NCI-H2227 treated with DMSO at 0.1 percent for 48 hours (cell line): Measurements from ENCODE around the gene KRTAP10-3.
"Not testable (repeated sequence)": the region's sequence is repeated elsewhere in the genome, so short reads cannot be mapped to it uniquely, and the experiment has no call there.

ENCODE experiments used
- DNase-seq: peaks from one replicate; lab custom pipeline; 2025; lab: John Stamatoyannopoulos, UW

KRTAP10-3 gene

GRCh38 chr21:44571296-44571695 is 12.7 kb upstream of the KRTAP10-3 start:
- no peak for DNase-seq

GRCh38 chr21:44569861-44570517 is 11.4 kb upstream of the KRTAP10-3 start:
- no peak for DNase-seq

- DNase-seq: no peak
These were observed 10.3 kb upstream of the KRTAP10-3 start for GRCh38 chr21:44568667-44569556.

- no peak for DNase-seq
These were observed 9.7 kb upstream of the KRTAP10-3 start for GRCh38 chr21:44568261-44568660.

- no peak for DNase-seq
These were observed 9.0 kb upstream of the KRTAP10-3 start for GRCh38 chr21:44567481-44568171.

GRCh38 chr21:44566403-44566802 is 7.8 kb upstream of the KRTAP10-3 start:
- no peak for DNase-seq

- no peak for DNase-seq
These were observed 6.4 kb upstream of the KRTAP10-3 start for GRCh38 chr21:44564886-44565598.

- DNase-seq: no peak
These were observed 5.5 kb upstream of the KRTAP10-3 start for GRCh38 chr21:44564099-44564498.

GRCh38 chr21:44558329-44558675 is 293 bp downstream of the KRTAP10-3 start:
- not testable (repeated sequence) for DNase-seq

- DNase-seq: no peak
These were observed 885 bp downstream of the KRTAP10-3 start for GRCh38 chr21:44557491-44558328.

GRCh38 chr21:44556879-44557278 is 1.7 kb downstream of the KRTAP10-3 start:
- DNase-seq: no peak

GRCh38 chr21:44555200-44555875 is 3.3 kb downstream of the KRTAP10-3 start:
- no peak for DNase-seq

GRCh38 chr21:44552681-44553080 is 5.9 kb downstream of the KRTAP10-3 start:
- no peak for DNase-seq

GRCh38 chr21:44552136-44552535 is 6.5 kb downstream of the KRTAP10-3 start:
- DNase-seq: no peak

- DNase-seq: peak; percentile 47
These were observed 7.1 kb downstream of the KRTAP10-3 start, which contains the start of gene KRTAP10-2 for GRCh38 chr21:44551340-44551961. TSS of gene KRTAP10-2 (minus strand) at chr21:44551505. CDS start at chr21:44551458, 47 bp downstream.

- DNase-seq: no peak
These were observed 7.8 kb downstream of the KRTAP10-3 start for GRCh38 chr21:44550807-44551206.

- DNase-seq: not testable (repeated sequence)
These were observed 8.3 kb downstream of the KRTAP10-3 start for GRCh38 chr21:44550285-44550684.

- DNase-seq: no peak
These were observed 8.9 kb downstream of the KRTAP10-3 start for GRCh38 chr21:44549525-44550211.

- DNase-seq: no peak
These were observed 9.7 kb downstream of the KRTAP10-3 start for GRCh38 chr21:44548922-44549321.
